ENCODE data around the gene KDM2B. TPM values are rescaled to one million over a fixed set of nuclear protein-coding genes. Genes with fewer than 3 reads are reported as not detected.

Gene KDM2B
- total RNA-seq, 1 donor from 2014 or later: 18.9 TPM

GRCh38 chr12:121453629-121454028 is 127.2 kb downstream of the KDM2B start:
- intact Hi-C loops (cut with DNase I): no loop called here

DNA sequence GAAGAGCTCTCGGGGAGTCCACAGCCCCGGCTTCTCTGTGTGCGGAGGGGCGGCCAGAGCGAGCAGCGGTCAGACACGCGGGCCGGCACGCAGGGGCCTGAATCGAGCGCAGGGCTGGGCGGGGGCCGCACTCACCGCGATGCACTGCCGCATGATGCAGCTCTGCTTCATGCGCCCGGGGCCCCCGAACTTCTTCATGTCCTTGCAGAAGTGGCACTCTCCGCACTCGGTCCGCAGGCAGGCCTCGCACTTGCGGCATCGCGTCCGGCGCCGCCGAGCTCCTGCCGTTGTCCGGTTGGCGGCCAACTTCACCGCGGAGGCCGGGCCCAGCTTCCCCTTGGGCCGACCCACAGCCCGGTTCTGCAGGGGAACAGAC is 127.8 kb downstream of the KDM2B start:
- H3K27ac ChIP-seq: no peak overlapping the region
- DNase-seq (ENCODE audit: extremely low spot score in 2 of 2): no peak
- no peak overlapping the region for H3K4me3 ChIP-seq
- H3K4me1 ChIP-seq: peaks cover 18% of the 10 kb centered on the region
- H3K27me3 ChIP-seq: no peaks in the 10 kb centered on the region
- H3K36me3 ChIP-seq: no peaks in the 10 kb centered on the region
- no peak for TF ChIP-seq POLR2A (IDR thresholded peaks at IDR 0.05)
- TF ChIP-seq, protein P1, sequence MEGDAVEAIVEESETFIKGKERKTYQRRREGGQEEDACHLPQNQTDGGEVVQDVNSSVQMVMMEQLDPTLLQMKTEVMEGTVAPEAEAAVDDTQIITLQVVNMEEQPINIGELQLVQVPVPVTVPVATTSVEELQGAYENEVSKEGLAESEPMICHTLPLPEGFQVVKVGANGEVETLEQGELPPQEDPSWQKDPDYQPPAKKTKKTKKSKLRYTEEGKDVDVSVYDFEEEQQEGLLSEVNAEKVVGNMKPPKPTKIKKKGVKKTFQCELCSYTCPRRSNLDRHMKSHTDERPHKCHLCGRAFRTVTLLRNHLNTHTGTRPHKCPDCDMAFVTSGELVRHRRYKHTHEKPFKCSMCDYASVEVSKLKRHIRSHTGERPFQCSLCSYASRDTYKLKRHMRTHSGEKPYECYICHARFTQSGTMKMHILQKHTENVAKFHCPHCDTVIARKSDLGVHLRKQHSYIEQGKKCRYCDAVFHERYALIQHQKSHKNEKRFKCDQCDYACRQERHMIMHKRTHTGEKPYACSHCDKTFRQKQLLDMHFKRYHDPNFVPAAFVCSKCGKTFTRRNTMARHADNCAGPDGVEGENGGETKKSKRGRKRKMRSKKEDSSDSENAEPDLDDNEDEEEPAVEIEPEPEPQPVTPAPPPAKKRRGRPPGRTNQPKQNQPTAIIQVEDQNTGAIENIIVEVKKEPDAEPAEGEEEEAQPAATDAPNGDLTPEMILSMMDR (IDR thresholded peaks at IDR 0.05): no peak
- TF ChIP-seq POLR2AphosphoS5 (IDR thresholded peaks at IDR 0.05; ENCODE audit: insufficient read depth in 1 of 2, low read depth in 1 of 2): no peak
- H3K9me3 ChIP-seq: no peaks in the 10 kb centered on the region
- intact Hi-C loops (cut with DNase I): no loop called here

More at GRCh38 chr12:121453629-121454028, 127.2 kb downstream of the KDM2B start:
- Histone ChIP-seq H3K27ac (no peak overlapping the region), H3K9me3 (no peaks in the 10 kb centered on the region), H3K36me3 (no peaks in the 10 kb centered on the region), H3K27me3 (no peaks in the 10 kb centered on the region), H3K4me1 (peaks cover 18% of the 10 kb centered on the region), H3K4me3 (no peak overlapping the region)
- no peak for TF ChIP-seq POLR2AphosphoS5 (IDR thresholded peaks at IDR 0.05; ENCODE audit: insufficient read depth in 1 of 2, low read depth in 1 of 2)
- TF ChIP-seq, protein P1 (IDR thresholded peaks at IDR 0.05): no peak
- TF ChIP-seq POLR2A (IDR thresholded peaks at IDR 0.05): no peak
- DNase-seq (ENCODE audit: extremely low spot score in 2 of 2): no peak

DNA sequence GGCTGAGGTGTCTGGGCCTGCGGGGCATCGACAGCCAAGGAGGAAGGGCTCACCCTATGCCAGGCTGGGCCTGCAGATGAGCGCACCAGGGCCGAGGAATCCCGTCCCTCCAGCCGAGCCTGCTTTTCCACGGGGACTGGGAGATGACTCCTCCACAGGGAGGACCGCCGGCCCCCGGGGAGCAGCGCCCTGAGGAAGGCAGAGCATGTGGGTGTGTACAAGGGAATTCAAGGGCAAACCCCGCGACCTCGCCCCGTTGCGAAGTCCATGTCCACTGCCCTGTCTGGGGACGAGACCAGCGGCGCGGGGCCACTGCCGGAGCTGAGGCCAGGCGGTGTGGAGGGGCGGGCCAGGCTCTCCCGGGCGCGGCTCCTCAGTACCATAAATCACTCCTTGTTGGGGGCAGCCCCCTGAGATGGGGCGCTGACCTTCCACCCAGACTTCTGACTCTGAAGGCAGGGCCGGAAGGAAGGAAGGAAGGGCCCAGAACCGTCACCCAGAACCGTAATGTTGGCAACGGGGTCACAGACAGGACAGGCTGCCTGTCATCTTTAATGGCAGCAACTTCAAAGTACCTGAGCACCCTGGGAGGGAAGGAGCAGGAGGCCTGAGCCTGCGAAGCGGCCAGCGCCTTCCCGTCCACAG is 128.4 kb downstream of the KDM2B start:
- Histone ChIP-seq H3K27ac (peak overlapping the region; percentile 70), H3K9me3 (no peaks in the 10 kb centered on the region), H3K4me3 (peak overlapping the region; percentile 18 to 34), H3K4me1 (peaks cover 18% of the 10 kb centered on the region), H3K36me3 (no peaks in the 10 kb centered on the region), H3K27me3 (no peaks in the 10 kb centered on the region)
- intact Hi-C loops (cut with DNase I): no loop called here
- no peak for DNase-seq (ENCODE audit: extremely low spot score in 2 of 2)
- TF ChIP-seq POLR2AphosphoS5 (IDR thresholded peaks at IDR 0.05; ENCODE audit: insufficient read depth in 1 of 2, low read depth in 1 of 2) (peak; percentile 41 to 64), POLR2A (IDR thresholded peaks at IDR 0.05) (no peak)

DNA sequence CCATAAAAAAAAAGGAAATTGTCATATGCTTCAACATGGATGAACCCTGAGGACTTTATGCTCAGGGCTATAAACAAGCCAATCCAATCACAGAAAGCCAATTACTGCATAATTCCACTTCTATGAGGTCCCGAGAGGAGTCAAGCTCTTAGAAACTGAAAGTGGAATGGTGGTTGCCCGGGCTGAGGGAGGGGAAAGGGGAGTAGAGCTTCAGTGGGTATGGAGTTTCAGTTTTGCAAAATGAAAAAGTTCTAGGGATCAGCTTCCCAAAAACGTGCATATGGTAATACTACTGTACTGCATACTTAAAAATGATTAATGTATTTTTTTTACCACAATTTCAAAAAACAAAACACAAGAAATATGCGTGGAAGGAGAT is 128.9 kb downstream of the KDM2B start:
- Histone ChIP-seq H3K27ac (peak overlapping the region; percentile 70), H3K4me1 (peaks cover 18% of the 10 kb centered on the region), H3K36me3 (no peaks in the 10 kb centered on the region), H3K9me3 (no peaks in the 10 kb centered on the region), H3K27me3 (no peaks in the 10 kb centered on the region), H3K4me3 (peak overlapping the region; percentile 18 to 34)
- intact Hi-C loops (cut with DNase I): no loop called here
- TF ChIP-seq, protein P1 (IDR thresholded peaks at IDR 0.05): no peak
- TF ChIP-seq POLR2AphosphoS5 (IDR thresholded peaks at IDR 0.05; ENCODE audit: insufficient read depth in 1 of 2, low read depth in 1 of 2) (no peak), POLR2A (IDR thresholded peaks at IDR 0.05) (no peak)
- DNase-seq (ENCODE audit: extremely low spot score in 2 of 2): no peak

GRCh38 chr12:121448771-121449315 is 132.0 kb downstream of the KDM2B start:
- Histone ChIP-seq H3K36me3 (peaks cover 0 to 3% of the 10 kb centered on the region in 2 donors), H3K4me1 (peaks cover 21% of the 10 kb centered on the region), H3K4me3 (no peak overlapping the region), H3K9me3 (no peaks in the 10 kb centered on the region), H3K27ac (no peak overlapping the region), H3K27me3 (no peaks in the 10 kb centered on the region)
- intact Hi-C loops (cut with DNase I): no loop called here
- DNase-seq (ENCODE audit: extremely low spot score in 2 of 2): no peak
- TF ChIP-seq, protein P1 (IDR thresholded peaks at IDR 0.05): no peak
- TF ChIP-seq POLR2A (IDR thresholded peaks at IDR 0.05) (no peak), POLR2AphosphoS5 (IDR thresholded peaks at IDR 0.05; ENCODE audit: insufficient read depth in 1 of 2, low read depth in 1 of 2) (no peak)

Measured in vagina (tissue), 2 donors.